NK-92 treated with Interleukin-12 subunit alpha and Interleukin-12 subunit beta, amount 100 ng/mL, for 24 hours (cell line): ENCODE data around the gene ROBO1.
"Not testable (repeated sequence)": the region's sequence is repeated elsewhere in the genome, so short reads cannot be mapped to it uniquely, and the experiment has no call there.

ENCODE experiments used
- DNase-seq: peaks from one replicate; lab custom pipeline; 2025; lab: John Stamatoyannopoulos, UW

Gene ROBO1

GRCh38 chr3:78683284-78683683 is 1084.5 kb downstream of the ROBO1 start:
- no peak for DNase-seq

GRCh38 chr3:78675119-78675805 is 1092.5 kb downstream of the ROBO1 start:
- DNase-seq: not testable (repeated sequence)

- DNase-seq: no peak
Measured at GRCh38 chr3:78670746-78671145, 1097.1 kb downstream of the ROBO1 start.

GRCh38 chr3:78670094-78670493 is 1097.7 kb downstream of the ROBO1 start:
- DNase-seq: no peak

- no peak for DNase-seq
Measured at GRCh38 chr3:78668302-78668701, 1099.5 kb downstream of the ROBO1 start.

GRCh38 chr3:78666470-78666800 is 1101.4 kb downstream of the ROBO1 start:
- DNase-seq: no peak

GRCh38 chr3:78665776-78666469 is 1101.9 kb downstream of the ROBO1 start:
- DNase-seq: no peak

GRCh38 chr3:78665101-78665500 is 1102.7 kb downstream of the ROBO1 start:
- DNase-seq: no peak

GRCh38 chr3:78660957-78661356 is 1106.8 kb downstream of the ROBO1 start:
- no peak for DNase-seq

GRCh38 chr3:78659386-78659987 is 1108.3 kb downstream of the ROBO1 start:
- DNase-seq: no peak

GRCh38 chr3:78647726-78648125 is 1120.1 kb downstream of the ROBO1 start:
- DNase-seq: no peak

- DNase-seq: no peak
Measured at GRCh38 chr3:78645628-78646310, 1122.0 kb downstream of the ROBO1 start.

GRCh38 chr3:78644847-78645246 is 1123.0 kb downstream of the ROBO1 start:
- no peak for DNase-seq

- no peak for DNase-seq
Measured at GRCh38 chr3:78642226-78643035, 1125.4 kb downstream of the ROBO1 start.

- DNase-seq: no peak
Measured at GRCh38 chr3:78641703-78642102, 1126.1 kb downstream of the ROBO1 start.

GRCh38 chr3:78634316-78634715 is 1133.5 kb downstream of the ROBO1 start:
- no peak for DNase-seq

GRCh38 chr3:78633626-78634025 is 1134.2 kb downstream of the ROBO1 start:
- no peak for DNase-seq

GRCh38 chr3:78632925-78633553 is 1134.8 kb downstream of the ROBO1 start:
- DNase-seq: no peak

- DNase-seq: no peak
Measured at GRCh38 chr3:78629544-78629943, 1138.3 kb downstream of the ROBO1 start.

GRCh38 chr3:78621061-78621716 is 1146.6 kb downstream of the ROBO1 start:
- DNase-seq: no peak

GRCh38 chr3:78614486-78614885 is 1153.3 kb downstream of the ROBO1 start:
- DNase-seq: no peak
